ENCODE measurements around the gene DEPP1. TPM values are rescaled to one million over a fixed set of nuclear protein-coding genes. Genes with fewer than 3 reads are reported as not detected.

Gene DEPP1
- total RNA-seq, 2 donors from 2014 or later, result 11.1 to 20.2 TPM

DNA sequence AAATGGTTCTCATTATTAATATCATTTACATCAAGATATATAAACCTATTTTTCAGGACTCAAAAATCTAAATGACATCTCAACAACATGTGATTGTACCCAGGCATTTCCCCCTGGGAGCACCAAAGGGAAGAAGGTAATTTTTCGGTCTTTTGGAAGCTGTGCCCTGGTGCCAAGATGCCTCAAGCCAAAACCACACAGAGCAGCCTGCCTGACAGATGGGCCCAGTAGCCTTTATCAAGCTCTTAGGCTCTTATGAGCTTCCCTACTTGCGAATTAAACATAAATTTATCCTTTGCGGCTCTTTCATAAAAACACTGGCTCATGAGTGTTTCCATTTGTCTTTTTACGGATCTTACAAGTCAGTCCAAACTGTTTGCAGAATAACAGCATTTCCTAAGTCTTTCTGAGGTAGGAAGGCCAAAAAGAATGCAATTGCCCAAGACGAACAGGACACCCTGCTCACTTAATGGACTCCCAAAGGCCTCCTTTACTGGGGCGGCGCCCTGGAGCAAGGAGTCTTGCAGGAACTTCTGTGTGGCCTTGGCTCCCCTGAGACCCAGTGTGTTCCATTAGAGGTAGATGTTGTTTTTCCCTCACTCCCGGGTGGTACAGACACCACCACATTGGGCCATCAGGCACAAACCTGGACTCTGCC, 23.1 kb downstream of the DEPP1 start:
- no peaks in the 10 kb centered on the region for H3K9me3 ChIP-seq
- no peak overlapping the region for H3K27ac ChIP-seq
- peaks cover 2% of the 10 kb centered on the region for H3K4me1 ChIP-seq
- peak; percentile 17 for DNase-seq
- no peaks in the 10 kb centered on the region for H3K36me3 ChIP-seq
- no peak overlapping the region for H3K4me3 ChIP-seq
- H3K27me3 ChIP-seq, result no peaks in the 10 kb centered on the region
- intact Hi-C loops (cut with DNase I), result no loop called here
- TF ChIP-seq CTCF (IDR thresholded peaks at IDR 0.05), result no peak
- H3K9ac ChIP-seq (ENCODE audit: low read depth in 2 of 2, low read length in 2 of 2), result no peak overlapping the region

GRCh38 chr10:44954962-44955361, 23.6 kb downstream of the DEPP1 start:
- no peak overlapping the region for H3K4me3 ChIP-seq
- DNase-seq, result no peak
- no peaks in the 10 kb centered on the region for H3K4me1 ChIP-seq
- H3K27me3 ChIP-seq, result no peaks in the 10 kb centered on the region
- no peaks in the 10 kb centered on the region for H3K36me3 ChIP-seq
- H3K9me3 ChIP-seq, result no peaks in the 10 kb centered on the region
- TF ChIP-seq CTCF (IDR thresholded peaks at IDR 0.05), result no peak
- no peak overlapping the region for H3K9ac ChIP-seq (ENCODE audit: low read depth in 2 of 2, low read length in 2 of 2)
- intact Hi-C loops (cut with DNase I), result no loop called here
- no peak overlapping the region for H3K27ac ChIP-seq

DNA sequence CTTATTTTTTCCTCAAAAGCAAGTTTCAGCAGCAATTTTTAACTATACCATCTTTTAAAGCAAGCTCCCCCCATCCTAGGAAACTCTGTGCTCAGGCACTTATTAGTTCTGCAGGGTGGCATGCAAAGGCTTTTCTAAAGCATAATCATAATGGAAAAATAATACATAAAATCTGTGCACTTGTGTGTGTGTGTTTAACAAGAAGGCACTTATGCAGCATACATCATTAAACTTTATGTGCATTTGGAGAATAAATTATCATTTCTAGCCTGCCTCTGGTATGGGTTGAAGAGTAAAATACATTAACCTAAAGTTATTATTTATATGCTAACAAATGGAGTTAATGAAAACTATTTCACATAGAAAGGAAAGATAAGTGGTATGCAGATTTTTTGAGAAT, 24.6 kb downstream of the DEPP1 start:
- H3K4me3 ChIP-seq, result no peak overlapping the region
- H3K27ac ChIP-seq, result no peak overlapping the region
- TF ChIP-seq CTCF (IDR thresholded peaks at IDR 0.05), result no peak
- H3K9ac ChIP-seq (ENCODE audit: low read depth in 2 of 2, low read length in 2 of 2), result no peak overlapping the region
- intact Hi-C loops (cut with DNase I), result no loop called here
- no peaks in the 10 kb centered on the region for H3K36me3 ChIP-seq
- no peaks in the 10 kb centered on the region for H3K4me1 ChIP-seq
- no peaks in the 10 kb centered on the region for H3K9me3 ChIP-seq
- no peaks in the 10 kb centered on the region for H3K27me3 ChIP-seq
- no peak for DNase-seq

- Histone ChIP-seq H3K9me3 (no peaks in the 10 kb centered on the region), H3K4me3 (no peak overlapping the region), H3K9ac (ENCODE audit: low read depth in 2 of 2, low read length in 2 of 2) (no peak overlapping the region), H3K27ac (no peak overlapping the region), H3K36me3 (no peaks in the 10 kb centered on the region), H3K4me1 (no peaks in the 10 kb centered on the region), H3K27me3 (no peaks in the 10 kb centered on the region)
- DNase-seq, result peak; percentile 10
- intact Hi-C loops (cut with DNase I), result no loop called here
- no peak for TF ChIP-seq CTCF (IDR thresholded peaks at IDR 0.05)
Observed at GRCh38 chr10:44952779-44953231, 25.8 kb downstream of the DEPP1 start.

DNA sequence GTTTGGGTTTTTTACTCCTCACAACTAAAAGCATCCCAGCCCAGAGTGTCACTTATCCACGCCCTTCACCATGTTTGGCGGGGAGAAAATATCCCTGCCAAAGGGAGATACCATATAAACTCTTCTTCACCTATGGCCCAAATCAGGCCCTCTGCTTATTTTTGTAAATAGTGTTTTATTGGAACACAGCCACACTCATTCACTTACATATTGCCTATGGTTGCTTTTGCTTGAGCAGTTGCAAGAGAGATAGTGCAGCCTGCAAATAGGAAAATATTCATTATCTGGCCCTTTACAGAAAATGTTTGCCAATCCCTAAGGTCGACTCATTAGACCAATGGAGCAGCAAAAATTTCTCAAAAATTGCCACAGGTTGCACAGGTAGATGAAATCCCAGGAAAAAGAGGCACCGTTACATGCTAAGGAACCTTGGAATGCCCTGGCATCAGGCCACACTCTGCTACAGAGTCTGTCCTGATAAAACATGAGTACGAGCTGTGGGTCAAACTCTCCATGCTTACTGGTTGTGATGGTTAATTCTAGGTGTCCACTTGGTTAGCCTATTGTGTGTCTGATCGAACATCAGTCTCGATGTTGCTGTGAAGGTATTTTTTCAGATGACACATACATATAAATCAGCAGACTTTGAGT, 26.9 kb downstream of the DEPP1 start:
- H3K27ac ChIP-seq, result no peak overlapping the region
- no peaks in the 10 kb centered on the region for H3K9me3 ChIP-seq
- intact Hi-C loops (cut with DNase I), result no loop called here
- no peaks in the 10 kb centered on the region for H3K36me3 ChIP-seq
- no peaks in the 10 kb centered on the region for H3K4me1 ChIP-seq
- no peak overlapping the region for H3K4me3 ChIP-seq
- TF ChIP-seq CTCF (IDR thresholded peaks at IDR 0.05), result no peak
- H3K9ac ChIP-seq (ENCODE audit: low read depth in 2 of 2, low read length in 2 of 2), result no peak overlapping the region
- peak; percentile 3 for DNase-seq
- H3K27me3 ChIP-seq, result no peaks in the 10 kb centered on the region
